Ectodermal cell (in vitro differentiated cells): ENCODE data around the gene NUBPL.
"Not testable (repeated sequence)": the region's sequence is repeated elsewhere in the genome, so short reads cannot be mapped to it uniquely, and the experiment has no call there.

ENCODE experiments used
- H3K27ac ChIP-seq: 2 replicates; pipeline ENCODE4 v1.7.0; 2013; ENCODE audit warnings: mild to moderate bottlenecking, low read depth, low read length; ENCODE audit not compliant: insufficient read depth, poor library complexity, severe bottlenecking
- H3K27me3 ChIP-seq: 2 replicates; pipeline ENCODE4 v1.7.0; 2013; ENCODE audit warnings: mild to moderate bottlenecking, low read length; ENCODE audit not compliant: insufficient read depth, control insufficient read depth, poor library complexity, severe bottlenecking
- H3K36me3 ChIP-seq: one replicate; pipeline ENCODE4 v1.7.0; 2013; ENCODE audit warnings: low read length; ENCODE audit not compliant: control insufficient read depth, insufficient read depth
- H3K4me1 ChIP-seq: one replicate; pipeline ENCODE4 v1.7.0; 2013; ENCODE audit warnings: low read length; ENCODE audit not compliant: control insufficient read depth, insufficient read depth
- H3K4me3 ChIP-seq: 2 replicates; pipeline ENCODE4 v1.7.0; 2013; ENCODE audit warnings: low read depth, low read length, control low read depth; ENCODE audit not compliant: insufficient read depth
- H3K9me3 ChIP-seq: 2 replicates; pipeline ENCODE4 v1.7.0; 2013; ENCODE audit warnings: mild to moderate bottlenecking, low read length, moderate library complexity; ENCODE audit not compliant: control insufficient read depth
- WGBS, 2 experiments: methylation state at CpG; one replicate each; pipeline ENCODE4 v1.1.7; 2013; ENCODE audit warnings: missing lambda C conversion rate in 2 of 2; 5-methylcytosine and 5-hydroxymethylcytosine counted together

Gene NUBPL

DNA sequence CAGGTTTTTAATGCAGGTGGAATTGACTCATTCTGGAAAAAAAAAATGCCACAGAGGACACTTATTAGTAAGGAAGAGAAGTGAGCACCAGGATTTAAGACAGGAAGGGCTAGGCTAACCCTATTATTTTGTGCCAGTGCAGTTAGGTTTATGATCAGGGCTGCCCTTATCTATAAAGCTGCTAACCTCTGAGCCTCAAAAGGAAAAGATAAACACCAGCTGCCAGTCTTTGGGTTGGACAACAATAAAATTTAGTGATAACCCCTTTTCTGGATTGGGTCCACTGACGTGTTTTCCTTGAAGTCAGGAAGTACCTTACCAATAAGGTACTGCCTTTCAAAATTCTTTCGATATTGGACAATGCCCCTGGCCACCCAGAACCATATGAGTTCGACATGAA is 128.9 kb downstream of the NUBPL start:
- WGBS, 2 experiments: 73 to 76% methylated on average over 3 of the region's 3 CpGs

DNA sequence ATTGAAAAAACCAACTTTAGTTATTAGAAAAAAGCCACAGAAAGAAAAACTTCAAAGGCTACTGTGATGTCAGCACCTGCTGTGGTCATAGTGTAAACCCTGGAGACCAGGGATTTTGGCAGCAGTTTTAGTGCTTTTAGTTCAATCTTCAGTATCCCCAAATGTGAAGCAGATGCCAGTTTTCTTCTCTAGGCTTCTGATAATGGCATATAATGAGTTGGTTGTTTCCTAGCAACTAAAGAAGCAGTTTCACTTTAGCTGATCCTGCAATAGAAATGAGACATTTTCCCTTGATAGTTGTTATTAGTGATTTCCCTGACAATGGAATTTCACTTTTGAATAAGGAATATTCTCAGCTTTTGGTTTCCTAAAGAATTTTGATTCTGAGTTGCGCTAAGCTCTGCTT is 131.2 kb downstream of the NUBPL start:
- Histone ChIP-seq H3K27ac (no peak overlapping the region), H3K36me3 (no peaks in the 10 kb centered on the region), H3K4me3 (no peak overlapping the region), H3K4me1 (peaks cover 4% of the 10 kb centered on the region), H3K9me3 (no peaks in the 10 kb centered on the region), H3K27me3 (no peaks in the 10 kb centered on the region)
- WGBS, 2 experiments: 95 to 100% methylated on average over 1 of the region's 1 CpG

More for the DNA sequence above, 128.9 kb downstream of the NUBPL start:
- Histone ChIP-seq H3K4me1 (peaks cover 4% of the 10 kb centered on the region), H3K27me3 (no peaks in the 10 kb centered on the region), H3K27ac (no peak overlapping the region), H3K4me3 (no peak overlapping the region), H3K9me3 (no peaks in the 10 kb centered on the region), H3K36me3 (no peaks in the 10 kb centered on the region)

GRCh38 chr14:31696378-31696777 is 135.2 kb downstream of the NUBPL start:
- Histone ChIP-seq H3K9me3 (no peaks in the 10 kb centered on the region), H3K36me3 (no peaks in the 10 kb centered on the region), H3K27me3 (no peaks in the 10 kb centered on the region), H3K4me1 (peaks cover 4% of the 10 kb centered on the region), H3K27ac (no peak overlapping the region), H3K4me3 (no peak overlapping the region)
- 76 to 85% methylated on average over 4 of the region's 4 CpGs for WGBS, 2 experiments

GRCh38 chr14:31699809-31700208 is 138.6 kb downstream of the NUBPL start:
- Histone ChIP-seq H3K36me3 (no peaks in the 10 kb centered on the region), H3K9me3 (no peaks in the 10 kb centered on the region), H3K4me3 (no peak overlapping the region), H3K4me1 (no peaks in the 10 kb centered on the region), H3K27me3 (no peaks in the 10 kb centered on the region), H3K27ac (no peak overlapping the region)

DNA sequence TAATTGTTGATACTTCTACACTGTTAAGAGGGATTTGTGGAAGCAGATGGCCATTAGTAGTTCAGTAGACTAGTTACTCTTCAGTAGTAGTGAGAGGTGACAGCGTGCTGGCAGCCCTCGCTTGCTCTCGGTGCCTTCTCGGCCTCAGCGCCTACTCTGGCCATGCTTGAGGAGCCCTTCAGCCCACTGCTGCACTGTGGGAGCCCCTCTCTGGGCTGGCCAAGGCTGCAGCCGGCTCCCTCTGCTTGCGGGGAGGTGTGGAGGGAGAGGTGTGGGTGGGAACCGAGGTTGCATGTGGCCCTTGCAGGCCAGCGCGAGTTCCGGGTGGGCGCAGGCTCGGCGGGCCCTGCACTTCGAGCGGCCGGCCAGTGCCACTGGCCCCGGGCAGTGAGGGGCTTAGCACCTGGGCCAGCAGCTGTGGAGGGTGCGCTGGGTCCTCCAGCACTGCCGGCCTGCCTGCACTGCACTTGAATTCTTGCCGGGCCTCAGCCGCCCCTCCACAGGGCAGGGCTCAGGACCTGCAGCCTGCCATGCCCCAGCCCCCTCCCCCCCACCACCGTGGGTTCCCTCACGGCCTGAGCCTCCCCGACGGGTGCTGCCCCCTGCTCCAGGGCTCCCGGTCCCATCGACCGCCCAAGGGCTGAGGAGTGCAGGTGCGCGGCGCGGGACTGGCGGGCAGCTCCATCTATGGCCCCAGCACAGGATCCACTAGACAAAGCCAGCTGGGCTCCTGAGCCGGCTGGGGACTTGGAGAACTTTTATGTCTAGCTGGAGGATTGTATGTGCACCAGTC is 139.3 kb downstream of the NUBPL start:
- 94 to 95% methylated on average over 35 of the region's 35 CpGs for WGBS, 2 experiments
- Histone ChIP-seq H3K27ac (no peak overlapping the region), H3K27me3 (no peaks in the 10 kb centered on the region), H3K36me3 (no peaks in the 10 kb centered on the region), H3K4me3 (no peak overlapping the region), H3K4me1 (no peaks in the 10 kb centered on the region), H3K9me3 (no peaks in the 10 kb centered on the region)

DNA sequence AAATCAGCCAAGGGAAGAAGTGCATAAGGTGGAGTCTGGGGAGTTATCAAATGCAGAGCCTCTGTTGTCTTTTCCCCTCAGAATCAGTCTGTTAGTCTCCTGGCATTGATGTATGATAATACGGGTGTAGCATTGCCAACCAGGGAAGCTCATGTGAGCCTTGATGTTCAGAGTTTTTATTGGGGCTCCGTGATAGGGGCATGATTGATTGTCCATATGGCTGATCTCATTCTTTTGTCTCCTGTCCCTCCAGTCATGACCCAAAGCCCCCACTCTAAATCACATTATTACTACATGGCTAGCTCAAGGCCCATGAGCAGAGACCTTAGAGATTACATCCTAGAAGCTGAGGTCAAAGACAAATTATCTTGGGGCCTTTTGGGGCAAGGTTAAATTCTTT is 140.9 kb downstream of the NUBPL start:
- no peak overlapping the region for H3K4me3 ChIP-seq
- H3K4me1 ChIP-seq: no peaks in the 10 kb centered on the region
- H3K9me3 ChIP-seq: no peaks in the 10 kb centered on the region
- 85 to 96% methylated on average over 2 of the region's 2 CpGs for WGBS, 2 experiments
- H3K27ac ChIP-seq: no peak overlapping the region
- H3K27me3 ChIP-seq: no peaks in the 10 kb centered on the region
- H3K36me3 ChIP-seq: no peaks in the 10 kb centered on the region

DNA sequence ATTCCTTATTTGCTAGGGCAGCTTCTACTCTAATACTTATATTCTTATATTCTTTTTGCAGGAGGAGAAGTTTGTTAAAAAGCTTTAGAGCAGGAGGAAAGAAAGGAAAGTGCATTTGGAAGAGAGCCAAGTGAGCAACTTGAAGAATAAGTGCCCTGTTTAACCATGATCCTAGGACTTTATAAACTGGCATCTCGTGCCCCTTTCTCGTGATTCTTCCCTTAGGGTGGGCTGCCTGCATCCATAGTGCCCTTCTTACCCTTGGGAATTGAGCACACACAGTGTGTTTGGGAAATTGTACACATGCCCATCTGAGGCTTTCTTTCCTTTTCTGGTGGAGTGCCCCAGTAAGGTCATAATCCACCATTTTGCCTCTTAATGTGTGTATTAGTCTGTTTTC is 141.9 kb downstream of the NUBPL start:
- no peak overlapping the region for H3K4me3 ChIP-seq
- H3K27me3 ChIP-seq: no peaks in the 10 kb centered on the region
- no peaks in the 10 kb centered on the region for H3K36me3 ChIP-seq
- 96 to 97% methylated on average over 2 of the region's 2 CpGs for WGBS, 2 experiments
- H3K9me3 ChIP-seq: no peaks in the 10 kb centered on the region
- no peak overlapping the region for H3K27ac ChIP-seq
- H3K4me1 ChIP-seq: no peaks in the 10 kb centered on the region

- no peaks in the 10 kb centered on the region for H3K27me3 ChIP-seq
- no peaks in the 10 kb centered on the region for H3K36me3 ChIP-seq
- H3K27ac ChIP-seq: no peak overlapping the region
- 88 to 89% methylated on average over 14 of the region's 14 CpGs for WGBS, 2 experiments
- no peaks in the 10 kb centered on the region for H3K9me3 ChIP-seq
- H3K4me3 ChIP-seq: no peak overlapping the region
- H3K4me1 ChIP-seq: no peaks in the 10 kb centered on the region
These were observed 144.5 kb downstream of the NUBPL start for GRCh38 chr14:31705731-31706130.

DNA sequence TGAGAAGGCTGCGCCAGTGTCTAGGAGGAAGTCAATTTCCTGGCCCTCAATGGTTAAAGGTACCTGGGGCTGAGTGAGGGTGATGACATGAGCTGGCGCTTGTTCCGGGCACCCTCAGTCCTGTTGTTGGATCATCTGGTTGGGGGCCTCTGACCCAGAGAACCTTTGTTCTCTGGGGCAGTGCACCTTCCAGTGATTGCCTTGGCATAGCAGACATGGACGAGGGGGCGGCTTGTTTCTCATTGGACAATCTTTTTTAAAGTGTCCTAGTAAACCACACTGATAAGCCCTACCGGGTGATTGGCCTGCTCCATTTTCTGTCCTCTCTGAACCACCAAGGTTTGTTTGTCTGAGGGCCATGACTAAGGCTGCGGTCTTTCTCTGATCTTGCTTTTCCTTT is 147.5 kb downstream of the NUBPL start:
- not testable (repeated sequence) for H3K36me3 ChIP-seq, H3K27ac ChIP-seq, H3K4me3 ChIP-seq, H3K27me3 ChIP-seq, H3K9me3 ChIP-seq, H3K4me1 ChIP-seq
- 94 to 97% methylated on average over 7 of the region's 7 CpGs for WGBS, 2 experiments

DNA sequence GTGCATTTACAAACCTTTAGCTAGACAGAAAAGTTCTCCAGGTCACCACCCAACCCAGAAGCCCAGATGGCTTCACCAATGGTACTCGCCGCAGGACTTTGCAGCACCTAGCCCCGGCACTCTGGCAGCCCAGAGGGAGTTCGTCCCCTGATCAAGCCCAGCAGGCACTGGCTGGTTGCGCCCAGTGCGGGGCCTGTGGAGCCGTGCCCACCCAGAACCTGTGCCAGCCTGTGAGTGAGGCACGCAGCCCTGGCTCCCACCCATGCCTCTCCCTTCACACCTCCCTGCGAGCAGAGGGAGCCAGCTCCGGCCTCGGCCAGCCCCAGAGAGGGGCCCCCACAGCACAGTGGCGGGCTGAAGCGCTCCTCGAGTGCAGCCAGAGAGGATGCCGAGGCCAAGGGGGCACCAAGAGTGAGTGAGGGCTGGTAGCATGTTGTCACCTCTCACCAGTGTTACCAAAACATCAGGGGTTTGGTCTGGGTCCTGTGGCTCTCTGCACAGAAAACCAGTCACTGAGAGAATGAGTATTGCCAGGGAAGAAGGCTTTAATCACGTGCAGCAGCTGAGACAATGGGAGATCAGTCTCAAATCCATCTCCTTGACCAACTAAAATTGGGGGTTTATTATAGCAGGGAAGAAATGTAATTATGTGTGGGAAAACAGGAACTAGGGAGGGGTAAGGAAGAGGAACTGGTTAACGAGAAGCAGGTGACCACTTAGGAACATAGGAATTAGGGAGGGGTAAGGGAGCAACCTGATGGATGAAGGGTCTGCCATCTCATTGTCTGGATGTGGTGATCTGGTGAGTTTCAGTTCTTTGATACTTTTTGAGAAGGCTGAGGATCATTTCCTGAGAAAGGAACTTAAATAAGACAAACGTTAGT is 151.3 kb downstream of the NUBPL start:
- Histone ChIP-seq H3K9me3 (no peaks in the 10 kb centered on the region), H3K27ac (no peak overlapping the region), H3K4me3 (no peak overlapping the region), H3K27me3 (no peaks in the 10 kb centered on the region), H3K4me1 (no peaks in the 10 kb centered on the region), H3K36me3 (no peaks in the 10 kb centered on the region)
- WGBS, 2 experiments: 96 to 97% methylated on average over 16 to 18 of the region's 18 CpGs
